ENCODE measurements around the gene GDF7. TPM values are rescaled to one million over a fixed set of nuclear protein-coding genes. Genes with fewer than 3 reads are reported as not detected.

Gene GDF7
- total RNA-seq, 2 experiments from 2014 or later, result 0.06 TPM

GRCh38 chr2:20723543-20723942 lies 56.6 kb downstream of the GDF7 start:
- H3K4me2 ChIP-seq (ENCODE audit: low read length), result no peak overlapping the region
- no peaks in the 10 kb centered on the region for H4K20me1 ChIP-seq (ENCODE audit: insufficient read depth, low read length)
- TF ChIP-seq, protein P1, sequence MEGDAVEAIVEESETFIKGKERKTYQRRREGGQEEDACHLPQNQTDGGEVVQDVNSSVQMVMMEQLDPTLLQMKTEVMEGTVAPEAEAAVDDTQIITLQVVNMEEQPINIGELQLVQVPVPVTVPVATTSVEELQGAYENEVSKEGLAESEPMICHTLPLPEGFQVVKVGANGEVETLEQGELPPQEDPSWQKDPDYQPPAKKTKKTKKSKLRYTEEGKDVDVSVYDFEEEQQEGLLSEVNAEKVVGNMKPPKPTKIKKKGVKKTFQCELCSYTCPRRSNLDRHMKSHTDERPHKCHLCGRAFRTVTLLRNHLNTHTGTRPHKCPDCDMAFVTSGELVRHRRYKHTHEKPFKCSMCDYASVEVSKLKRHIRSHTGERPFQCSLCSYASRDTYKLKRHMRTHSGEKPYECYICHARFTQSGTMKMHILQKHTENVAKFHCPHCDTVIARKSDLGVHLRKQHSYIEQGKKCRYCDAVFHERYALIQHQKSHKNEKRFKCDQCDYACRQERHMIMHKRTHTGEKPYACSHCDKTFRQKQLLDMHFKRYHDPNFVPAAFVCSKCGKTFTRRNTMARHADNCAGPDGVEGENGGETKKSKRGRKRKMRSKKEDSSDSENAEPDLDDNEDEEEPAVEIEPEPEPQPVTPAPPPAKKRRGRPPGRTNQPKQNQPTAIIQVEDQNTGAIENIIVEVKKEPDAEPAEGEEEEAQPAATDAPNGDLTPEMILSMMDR (conservative IDR thresholded peaks at IDR 0.05; ENCODE audit: low read length), result no peak
- no peak for TF ChIP-seq EZH2phosphoT487 (IDR thresholded peaks at IDR 0.05; ENCODE audit: borderline replicate concordance, low read depth, low read length)
- H3K4me1 ChIP-seq (ENCODE audit: insufficient read depth, low read length, poor library complexity, severe bottlenecking), result no peaks in the 10 kb centered on the region
- ChIA-PET POLR2A (no interaction called here), CTCF (ENCODE audit: unreplicated experiment) (no interaction called here)
- 0 out of 2 replicates have a peak, but pooled peaks cover 7% of the 10 kb centered on the region for H3K9me3 ChIP-seq (ENCODE audit: low read length)
- BruUV-seq (replicated peaks), result no TSS peak
- H3K36me3 ChIP-seq (ENCODE audit: insufficient read depth, low read length), result peaks cover 7% of the 10 kb centered on the region
- H3K79me2 ChIP-seq (ENCODE audit: insufficient read depth, low read depth, low read length), result no peaks in the 10 kb centered on the region
- DNase-seq (ENCODE audit: low spot score), result no peak
- H3K27ac ChIP-seq (ENCODE audit: low read depth, low read length, poor library complexity, severe bottlenecking), result no peak overlapping the region
- intact Hi-C loops (cut with micrococcal nuclease; ENCODE audit: unreplicated experiment), result no loop called here
- H2AFZ ChIP-seq (ENCODE audit: low read length), result no peak overlapping the region
- no peaks in the 10 kb centered on the region for H3K9me2 ChIP-seq (ENCODE audit: insufficient read depth, low read length)
- H3K4me3 ChIP-seq (ENCODE audit: low read depth, low read length, poor library complexity, severe bottlenecking), result no peak overlapping the region

GRCh38 chr2:20724500-20725053 lies 57.6 kb downstream of the GDF7 start:
- ChIA-PET POLR2A (no interaction called here), CTCF (ENCODE audit: unreplicated experiment) (no interaction called here)
- Histone ChIP-seq H3K9me3 (ENCODE audit: low read length) (0 out of 2 replicates have a peak, but pooled peaks cover 7% of the 10 kb centered on the region), H3K27ac (ENCODE audit: low read depth, low read length, poor library complexity, severe bottlenecking) (no peak overlapping the region), H3K4me2 (ENCODE audit: low read length) (no peak overlapping the region), H4K20me1 (ENCODE audit: insufficient read depth, low read length) (no peaks in the 10 kb centered on the region), H3K4me1 (ENCODE audit: insufficient read depth, low read length, poor library complexity, severe bottlenecking) (no peaks in the 10 kb centered on the region), H3K36me3 (ENCODE audit: insufficient read depth, low read length) (peaks cover 7% of the 10 kb centered on the region), H3K9me2 (ENCODE audit: insufficient read depth, low read length) (no peaks in the 10 kb centered on the region), H3K79me2 (ENCODE audit: insufficient read depth, low read depth, low read length) (no peaks in the 10 kb centered on the region), H3K4me3 (ENCODE audit: low read depth, low read length, poor library complexity, severe bottlenecking) (no peak overlapping the region), H2AFZ (ENCODE audit: low read length) (no peak overlapping the region)
- TF ChIP-seq, protein P1 (conservative IDR thresholded peaks at IDR 0.05; ENCODE audit: low read length), result no peak
- TF ChIP-seq EZH2phosphoT487 (IDR thresholded peaks at IDR 0.05; ENCODE audit: borderline replicate concordance, low read depth, low read length), result no peak
- intact Hi-C loops (cut with micrococcal nuclease; ENCODE audit: unreplicated experiment), result no loop called here
- no peak for DNase-seq (ENCODE audit: low spot score)
- BruUV-seq (replicated peaks), result no TSS peak

GRCh38 chr2:20725782-20726181 lies 58.8 kb downstream of the GDF7 start:
- Histone ChIP-seq H3K4me3 (ENCODE audit: low read depth, low read length, poor library complexity, severe bottlenecking) (no peak overlapping the region), H4K20me1 (ENCODE audit: insufficient read depth, low read length) (no peaks in the 10 kb centered on the region), H3K9me3 (ENCODE audit: low read length) (0 out of 2 replicates have a peak, but pooled peaks cover 7% of the 10 kb centered on the region), H3K79me2 (ENCODE audit: insufficient read depth, low read depth, low read length) (no peaks in the 10 kb centered on the region), H3K27ac (ENCODE audit: low read depth, low read length, poor library complexity, severe bottlenecking) (no peak overlapping the region), H3K36me3 (ENCODE audit: insufficient read depth, low read length) (peaks cover 7% of the 10 kb centered on the region), H2AFZ (ENCODE audit: low read length) (no peak overlapping the region), H3K4me2 (ENCODE audit: low read length) (no peak overlapping the region), H3K4me1 (ENCODE audit: insufficient read depth, low read length, poor library complexity, severe bottlenecking) (no peaks in the 10 kb centered on the region), H3K9me2 (ENCODE audit: insufficient read depth, low read length) (no peaks in the 10 kb centered on the region)
- TF ChIP-seq, protein P1 (conservative IDR thresholded peaks at IDR 0.05; ENCODE audit: low read length), result no peak
- intact Hi-C loops (cut with micrococcal nuclease; ENCODE audit: unreplicated experiment), result no loop called here
- ChIA-PET CTCF (ENCODE audit: unreplicated experiment) (no interaction called here), POLR2A (no interaction called here)
- BruUV-seq (replicated peaks), result no TSS peak
- no peak for DNase-seq (ENCODE audit: low spot score)

Measured in OCI-LY7 (cell line).